Panc1 (cell line): ENCODE data around the gene ROR1.

Source experiments
- POLR2AphosphoS5 ChIP-seq: IDR thresholded peaks from 2 replicates; pipeline ENCODE4 v1.6.1; 2012; ENCODE audit warnings: mild to moderate bottlenecking, low read depth, low read length, moderate library complexity
- REST ChIP-seq, 2 experiments: IDR thresholded peaks; 2 replicates each; pipeline ENCODE4 v1.6.1; 2011 to 2012; ENCODE audit warnings: low read depth in 2 of 2, control low read depth in 1 of 2, low read length in 1 of 2, mild to moderate bottlenecking in 1 of 2, moderate library complexity in 1 of 2; ENCODE audit not compliant: insufficient read depth in 1 of 2
- SIN3A ChIP-seq: IDR thresholded peaks from 2 replicates; pipeline ENCODE4 v1.6.1; 2012; ENCODE audit warnings: low read depth, mild to moderate bottlenecking, low read length, moderate library complexity, borderline replicate concordance; ENCODE audit not compliant: insufficient read depth
- TCF7L2 ChIP-seq: IDR thresholded peaks from 2 replicates; pipeline ENCODE4 v1.6.1; 2011; ENCODE audit warnings: mild to moderate bottlenecking, low read depth, low read length, inconsistent platforms
- TF ChIP-seq, protein P1 (sequence below): fragments of 450-650 bp; IDR thresholded peaks from 2 replicates; pipeline ENCODE4 v1.5.1; 2017; ENCODE audit warnings: mild to moderate bottlenecking

- TF ChIP-seq POLR2AphosphoS5 (no peak), REST (IDR thresholded peaks at IDR 0.05; ENCODE audit: insufficient read depth in 1 of 2, low read depth in 2 of 2, low read length in 1 of 2) (no peak), SIN3A (no peak), TCF7L2 (no peak)
- TF ChIP-seq, protein P1, sequence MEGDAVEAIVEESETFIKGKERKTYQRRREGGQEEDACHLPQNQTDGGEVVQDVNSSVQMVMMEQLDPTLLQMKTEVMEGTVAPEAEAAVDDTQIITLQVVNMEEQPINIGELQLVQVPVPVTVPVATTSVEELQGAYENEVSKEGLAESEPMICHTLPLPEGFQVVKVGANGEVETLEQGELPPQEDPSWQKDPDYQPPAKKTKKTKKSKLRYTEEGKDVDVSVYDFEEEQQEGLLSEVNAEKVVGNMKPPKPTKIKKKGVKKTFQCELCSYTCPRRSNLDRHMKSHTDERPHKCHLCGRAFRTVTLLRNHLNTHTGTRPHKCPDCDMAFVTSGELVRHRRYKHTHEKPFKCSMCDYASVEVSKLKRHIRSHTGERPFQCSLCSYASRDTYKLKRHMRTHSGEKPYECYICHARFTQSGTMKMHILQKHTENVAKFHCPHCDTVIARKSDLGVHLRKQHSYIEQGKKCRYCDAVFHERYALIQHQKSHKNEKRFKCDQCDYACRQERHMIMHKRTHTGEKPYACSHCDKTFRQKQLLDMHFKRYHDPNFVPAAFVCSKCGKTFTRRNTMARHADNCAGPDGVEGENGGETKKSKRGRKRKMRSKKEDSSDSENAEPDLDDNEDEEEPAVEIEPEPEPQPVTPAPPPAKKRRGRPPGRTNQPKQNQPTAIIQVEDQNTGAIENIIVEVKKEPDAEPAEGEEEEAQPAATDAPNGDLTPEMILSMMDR: no peak
Observed at GRCh38 chr1:63921359-63921758, 147.5 kb downstream of the ROR1 start.
